Measurements from ENCODE around the gene DPP7. TPM values are rescaled to one million over a fixed set of nuclear protein-coding genes. Genes with fewer than 3 reads are reported as not detected.

DPP7 gene
- total RNA-seq: 153 TPM
- long read RNA-seq, transcript DPP7-201 (13 exons, 1,590 nt): major isoform, 282 of 456 reads
- long read RNA-seq, partial matches to known transcripts: 65 of 456 reads
- long read RNA-seq, other reads (novel, unspliced or antisense): 106 of 456 reads

DNA sequence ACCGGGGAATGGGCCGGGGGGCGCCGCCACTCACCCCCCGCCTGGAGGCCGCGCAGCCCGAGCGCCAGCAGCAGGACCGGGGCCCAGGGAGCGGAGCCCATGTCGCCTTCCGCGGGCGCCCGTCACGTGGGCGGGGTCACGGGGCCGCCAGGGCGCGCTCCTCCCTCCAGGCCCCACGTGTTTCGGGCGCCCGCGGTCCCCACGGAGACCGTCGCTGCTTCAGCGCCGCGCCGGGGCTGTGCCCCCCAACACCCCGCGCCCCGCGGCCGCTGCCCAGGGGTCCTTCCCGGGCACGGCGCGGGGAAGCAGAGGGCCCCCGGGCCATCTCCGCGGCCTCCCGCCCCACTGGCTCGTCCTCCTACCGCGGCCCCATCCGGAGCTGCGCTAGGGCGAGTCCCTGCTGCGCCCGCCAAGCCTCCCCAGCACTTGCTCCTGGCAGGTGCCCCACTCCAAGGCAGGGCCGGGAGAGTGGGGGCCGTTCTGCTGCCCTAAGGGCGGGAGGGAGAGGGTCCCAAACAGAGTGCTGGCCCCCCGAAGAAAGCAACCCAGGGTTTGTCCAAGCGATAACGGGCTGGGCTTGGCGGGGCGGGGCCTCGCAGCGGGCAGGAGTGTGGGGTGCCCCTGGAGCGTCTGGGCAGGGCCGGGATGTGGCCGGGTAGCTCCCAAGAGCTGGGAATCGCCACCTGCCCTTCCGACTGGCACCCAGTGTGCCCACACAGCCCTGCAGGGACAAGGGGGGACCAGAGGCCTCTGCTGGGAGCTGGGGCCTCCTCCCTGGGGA, at the start of gene DPP7:
Gene DPP7, minus strand, starts transcription at position 121 of the 781 bp plus-strand sequence. Its CDS starts 20 bp downstream, at position 101.
- DNase-seq (peak; percentile 89), ATAC-seq (ENCODE audit: poor library complexity) (peak; percentile 88)
- intact Hi-C loops (cut with DNase I): no loop called here

DNA sequence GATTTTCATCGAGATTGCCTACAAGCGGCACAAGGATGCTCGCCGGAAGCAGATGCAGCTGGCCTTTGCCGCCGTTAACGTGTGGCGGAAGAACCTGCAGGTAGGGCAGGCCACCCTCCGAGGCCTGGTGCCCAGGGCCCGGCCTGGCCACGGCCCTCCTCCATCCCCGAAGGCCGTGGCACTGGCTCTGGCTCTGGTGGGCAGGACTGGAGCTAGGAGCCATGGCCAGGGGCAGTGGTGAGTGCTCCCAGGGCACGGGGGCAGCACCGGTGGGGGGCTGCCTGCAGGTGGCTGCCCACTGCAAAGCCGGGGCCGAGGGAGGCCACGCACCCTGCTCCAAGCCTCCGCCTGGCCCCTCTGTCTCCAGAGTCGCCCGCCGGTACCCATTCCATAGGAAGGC, 49.3 kb upstream of the DPP7 start:
- ATAC-seq (ENCODE audit: poor library complexity) (no peak), DNase-seq (no peak)
- intact Hi-C loops (cut with DNase I): no loop called here

DNA sequence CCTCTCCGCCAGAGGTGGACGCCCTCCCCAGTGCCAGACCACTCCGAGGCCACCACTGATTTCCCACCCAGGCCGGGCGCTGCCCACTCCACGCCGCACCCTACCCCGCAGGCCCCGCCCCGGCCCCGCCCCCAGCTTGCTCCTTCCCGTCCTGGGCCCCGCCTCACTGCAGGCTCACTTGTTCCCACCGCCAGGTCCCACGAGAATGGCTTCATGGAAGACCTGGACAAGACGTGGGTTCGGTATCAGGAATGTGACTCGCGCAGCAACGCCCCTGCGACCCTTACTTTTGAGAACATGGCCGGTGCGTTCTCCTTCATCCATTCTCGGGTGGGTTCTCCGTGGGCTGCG, 48.8 kb upstream of the DPP7 start:
- DNase-seq: no peak
- peak; percentile 41 for ATAC-seq (ENCODE audit: poor library complexity)
- intact Hi-C loops (cut with DNase I): no loop called here

DNA sequence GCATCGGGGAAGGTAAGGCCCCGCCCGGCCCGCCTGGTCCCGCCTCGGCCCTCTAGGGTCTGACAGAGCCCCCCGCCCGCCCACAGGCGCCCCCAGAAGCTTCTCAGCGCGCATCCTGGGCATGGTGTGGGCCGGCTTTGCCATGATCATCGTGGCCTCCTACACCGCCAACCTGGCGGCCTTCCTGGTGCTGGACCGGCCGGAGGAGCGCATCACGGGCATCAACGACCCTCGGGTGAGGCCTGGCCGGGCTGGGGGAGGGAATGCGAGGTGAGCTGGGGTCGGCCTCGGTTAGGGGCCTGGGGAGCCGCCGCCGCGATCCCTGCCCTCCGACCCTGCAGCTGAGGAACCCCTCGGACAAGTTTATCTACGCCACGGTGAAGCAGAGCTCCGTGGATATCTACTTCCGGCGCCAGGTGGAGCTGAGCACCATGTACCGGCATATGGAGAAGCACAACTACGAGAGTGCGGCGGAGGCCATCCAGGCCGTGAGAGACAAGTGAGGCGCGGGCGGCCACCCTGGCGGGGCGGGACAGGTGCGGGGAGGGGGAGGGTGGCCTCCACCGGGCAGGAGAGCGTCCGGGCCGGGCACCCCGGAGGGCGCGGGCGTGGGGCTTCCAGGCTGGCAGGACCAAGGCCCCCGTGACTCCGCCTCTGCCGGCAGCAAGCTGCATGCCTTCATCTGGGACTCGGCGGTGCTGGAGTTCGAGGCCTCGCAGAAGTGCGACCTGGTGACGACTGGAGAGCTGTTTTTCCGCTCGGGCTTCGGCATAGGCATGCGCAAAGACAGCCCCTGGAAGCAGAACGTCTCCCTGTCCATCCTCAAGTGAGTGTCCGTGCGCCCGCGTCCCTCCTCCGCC, 48.2 kb upstream of the DPP7 start:
- intact Hi-C loops (cut with DNase I): no loop called here
- ATAC-seq (ENCODE audit: poor library complexity): peak; percentile 75
- no peak for DNase-seq

DNA sequence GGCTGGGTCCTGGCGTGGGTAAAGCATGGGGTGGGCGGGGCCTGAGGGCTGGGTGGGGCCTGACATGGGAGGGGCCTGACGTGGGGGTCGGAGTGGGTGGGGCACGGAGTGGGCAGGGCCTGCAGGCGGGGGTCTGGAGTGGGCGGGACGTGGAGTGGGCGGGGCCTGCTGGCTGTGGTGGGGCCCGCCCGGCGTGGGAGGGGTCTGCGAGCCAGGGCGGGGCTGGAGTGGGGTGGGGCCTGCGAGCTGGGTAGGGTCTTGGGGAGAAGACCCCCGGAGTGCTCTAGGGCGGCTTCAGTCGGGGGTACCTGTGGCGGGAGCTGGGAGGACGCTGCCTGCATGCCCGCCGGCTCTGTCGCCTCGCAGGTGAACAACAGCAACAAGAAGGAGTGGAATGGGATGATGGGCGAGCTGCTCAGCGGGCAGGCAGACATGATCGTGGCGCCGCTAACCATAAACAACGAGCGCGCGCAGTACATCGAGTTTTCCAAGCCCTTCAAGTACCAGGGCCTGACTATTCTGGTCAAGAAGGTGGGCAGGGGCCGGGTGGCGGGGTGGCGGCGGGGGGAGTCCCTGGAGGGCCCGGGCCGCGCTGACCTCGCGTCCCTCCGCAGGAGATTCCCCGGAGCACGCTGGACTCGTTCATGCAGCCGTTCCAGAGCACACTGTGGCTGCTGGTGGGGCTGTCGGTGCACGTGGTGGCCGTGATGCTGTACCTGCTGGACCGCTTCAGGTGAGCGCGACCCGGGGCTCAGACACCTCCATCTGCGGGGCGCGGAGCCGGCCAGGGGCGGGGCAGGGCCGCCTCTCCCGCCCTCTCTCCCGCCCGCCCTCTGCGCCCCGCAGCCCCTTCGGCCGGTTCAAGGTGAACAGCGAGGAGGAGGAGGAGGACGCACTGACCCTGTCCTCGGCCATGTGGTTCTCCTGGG, 47.3 kb upstream of the DPP7 start:
- DNase-seq (no peak), ATAC-seq (ENCODE audit: poor library complexity) (no peak)
- intact Hi-C loops (cut with DNase I): no loop called here

DNA sequence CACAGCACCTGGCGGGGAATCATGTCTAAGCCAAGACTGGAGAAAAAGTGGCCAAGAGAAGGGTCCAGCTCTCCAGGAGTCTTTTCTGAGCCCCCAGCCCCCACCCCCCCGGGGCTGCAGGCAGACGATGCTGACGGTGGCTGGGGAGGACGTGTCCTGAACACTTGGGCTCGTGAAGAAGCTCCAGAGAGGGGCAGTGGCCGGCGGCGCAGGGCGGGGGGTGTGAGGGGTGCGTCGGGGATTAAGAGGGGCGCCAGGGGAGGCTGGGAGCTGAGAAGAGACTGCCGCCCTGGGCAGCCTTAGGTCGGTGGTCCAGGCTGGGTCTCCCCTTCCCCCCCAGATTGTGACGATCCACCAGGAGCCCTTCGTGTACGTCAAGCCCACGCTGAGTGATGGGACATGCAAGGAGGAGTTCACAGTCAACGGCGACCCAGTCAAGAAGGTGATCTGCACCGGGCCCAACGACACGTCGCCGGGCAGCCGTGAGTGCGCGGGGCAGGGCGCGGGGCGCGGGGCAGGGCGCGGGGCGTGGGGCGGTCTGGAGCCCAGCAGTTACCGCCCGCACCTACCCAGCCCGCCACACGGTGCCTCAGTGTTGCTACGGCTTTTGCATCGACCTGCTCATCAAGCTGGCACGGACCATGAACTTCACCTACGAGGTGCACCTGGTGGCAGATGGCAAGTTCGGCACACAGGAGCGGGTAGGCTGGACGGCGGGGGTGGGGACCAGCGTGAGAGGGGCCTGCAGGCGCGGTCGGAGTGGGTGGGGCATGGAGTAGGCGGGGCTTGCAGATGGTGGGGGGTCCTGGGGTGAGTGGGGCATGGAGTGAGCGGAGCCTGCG, 46.4 kb upstream of the DPP7 start:
- DNase-seq (no peak), ATAC-seq (ENCODE audit: poor library complexity) (no peak)
- intact Hi-C loops (cut with DNase I): no loop called here

DNA sequence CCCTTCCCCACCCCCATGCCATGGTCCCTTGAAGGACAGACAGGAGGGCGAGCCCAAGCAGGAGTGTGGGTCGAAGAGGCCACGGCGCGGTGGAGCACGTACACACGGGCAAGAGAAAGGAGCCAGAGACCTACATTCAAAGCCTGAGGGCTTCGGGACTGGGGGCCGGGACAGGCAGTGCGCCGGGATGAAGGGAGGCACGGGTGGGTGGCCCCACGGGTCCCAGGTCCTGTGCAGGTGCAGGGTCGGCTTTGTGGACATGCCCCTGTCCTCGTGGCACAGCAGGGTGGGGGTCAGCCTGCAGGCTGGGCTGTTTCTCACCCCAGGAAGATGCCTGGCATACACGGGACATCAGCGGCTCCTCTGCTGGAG, 45.5 kb upstream of the DPP7 start:
- ATAC-seq (ENCODE audit: poor library complexity) (no peak), DNase-seq (no peak)
- intact Hi-C loops (cut with DNase I): no loop called here

DNA sequence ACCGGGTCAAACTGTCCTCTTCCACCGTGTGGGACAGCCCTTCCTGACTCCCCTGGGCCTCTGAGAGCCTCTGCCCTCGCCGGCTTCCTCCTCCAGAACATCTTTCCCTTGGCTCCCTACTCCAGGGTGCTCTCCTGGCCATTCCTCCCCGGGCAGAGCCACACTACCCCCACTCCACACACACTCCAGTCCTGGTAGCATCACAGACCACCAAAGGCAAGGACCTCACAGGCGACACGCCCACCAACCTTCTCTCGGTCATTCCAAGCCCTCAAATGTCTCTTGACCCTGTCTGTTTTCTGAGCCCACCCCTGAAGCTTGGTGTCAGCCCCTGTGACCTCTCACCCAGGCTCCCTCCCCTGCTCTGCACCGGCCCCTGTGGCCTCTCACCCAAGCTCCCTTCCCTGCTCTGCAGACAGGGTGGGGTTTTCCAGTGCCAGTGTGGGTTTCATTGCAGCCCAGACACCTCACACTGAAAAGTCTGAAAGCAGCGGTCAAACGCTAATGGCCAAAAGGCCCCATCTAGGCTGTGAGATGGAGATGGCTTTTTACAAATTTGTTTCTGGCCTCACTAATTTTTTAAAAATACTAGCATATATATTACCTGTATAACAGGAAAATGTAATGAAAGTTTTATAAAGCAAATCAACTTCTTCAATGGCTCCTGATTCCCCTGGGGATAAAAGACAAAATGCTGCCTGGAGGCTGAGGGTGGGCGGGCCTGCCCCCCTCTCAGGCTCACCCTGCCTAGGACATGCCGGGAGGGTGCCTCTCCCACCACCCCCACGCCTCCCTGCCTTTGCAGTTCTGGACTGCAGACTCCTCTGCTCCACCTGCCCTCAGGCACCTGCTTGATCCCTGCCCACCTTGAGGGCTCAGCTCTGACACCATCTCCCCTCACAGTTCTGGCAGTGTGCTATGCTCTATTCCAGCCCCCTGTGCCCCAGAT, 44.8 kb upstream of the DPP7 start:
- no peak for DNase-seq
- no peak for ATAC-seq (ENCODE audit: poor library complexity)
- intact Hi-C loops (cut with DNase I): no loop called here

DNA sequence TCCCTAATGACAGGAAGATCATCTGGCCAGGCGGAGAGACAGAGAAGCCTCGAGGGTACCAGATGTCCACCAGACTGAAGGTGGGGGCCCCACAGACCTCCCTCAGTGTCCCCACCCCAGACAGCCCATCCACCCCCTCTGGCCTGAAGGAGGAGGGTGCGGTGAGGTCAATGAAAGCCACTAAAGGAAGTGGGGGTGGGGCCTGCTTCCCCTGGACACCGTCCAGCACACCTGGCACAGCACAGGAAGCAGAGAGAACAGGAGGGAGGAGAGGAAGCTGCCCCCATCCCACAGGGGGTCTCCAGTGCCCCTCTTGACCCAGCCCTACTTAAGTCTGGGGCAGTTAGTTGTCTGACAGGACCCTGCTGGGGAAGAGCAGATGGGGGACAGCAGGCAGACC, 44.1 kb upstream of the DPP7 start:
- intact Hi-C loops (cut with DNase I): no loop called here
- no peak for ATAC-seq (ENCODE audit: poor library complexity)
- no peak for DNase-seq

DNA sequence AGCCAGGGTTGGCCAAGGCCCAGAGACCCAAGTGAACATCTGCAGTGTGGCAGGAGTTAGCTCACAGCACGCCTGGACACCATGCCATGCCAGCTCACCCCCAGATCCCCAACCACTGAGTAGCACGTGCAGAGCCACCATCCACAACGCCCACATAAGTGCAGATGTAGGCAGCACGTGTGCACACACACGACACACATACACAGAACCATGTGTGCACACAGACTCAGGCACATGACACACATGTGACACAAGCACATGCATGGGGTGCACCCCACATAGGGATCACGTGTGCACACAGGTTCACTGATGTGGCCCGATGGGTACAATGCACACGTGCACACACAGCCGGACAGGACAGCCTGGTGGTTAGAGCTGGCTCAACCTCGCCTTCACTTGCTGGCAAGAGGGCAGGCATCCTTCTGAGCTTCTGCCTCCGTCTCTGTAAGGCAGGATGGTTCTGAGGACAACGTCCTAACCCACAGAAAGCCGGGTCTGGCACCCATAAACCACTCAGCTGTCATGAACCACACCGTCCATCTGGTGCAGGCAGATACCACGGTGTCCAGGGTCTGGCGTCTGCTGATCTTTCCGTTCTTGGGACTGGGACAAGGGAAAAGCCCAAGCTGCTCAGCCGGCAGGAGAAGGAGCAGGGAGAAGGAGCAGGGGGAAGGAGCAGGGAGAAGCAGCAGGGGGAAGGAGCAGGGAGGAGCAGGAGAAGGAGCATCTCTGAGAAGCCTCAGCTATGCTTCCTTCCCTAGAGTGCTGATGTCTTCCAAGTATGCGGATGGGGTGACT, 43.3 kb upstream of the DPP7 start:
- DNase-seq (no peak), ATAC-seq (ENCODE audit: poor library complexity) (no peak)
- intact Hi-C loops (cut with DNase I): no loop called here

DNA sequence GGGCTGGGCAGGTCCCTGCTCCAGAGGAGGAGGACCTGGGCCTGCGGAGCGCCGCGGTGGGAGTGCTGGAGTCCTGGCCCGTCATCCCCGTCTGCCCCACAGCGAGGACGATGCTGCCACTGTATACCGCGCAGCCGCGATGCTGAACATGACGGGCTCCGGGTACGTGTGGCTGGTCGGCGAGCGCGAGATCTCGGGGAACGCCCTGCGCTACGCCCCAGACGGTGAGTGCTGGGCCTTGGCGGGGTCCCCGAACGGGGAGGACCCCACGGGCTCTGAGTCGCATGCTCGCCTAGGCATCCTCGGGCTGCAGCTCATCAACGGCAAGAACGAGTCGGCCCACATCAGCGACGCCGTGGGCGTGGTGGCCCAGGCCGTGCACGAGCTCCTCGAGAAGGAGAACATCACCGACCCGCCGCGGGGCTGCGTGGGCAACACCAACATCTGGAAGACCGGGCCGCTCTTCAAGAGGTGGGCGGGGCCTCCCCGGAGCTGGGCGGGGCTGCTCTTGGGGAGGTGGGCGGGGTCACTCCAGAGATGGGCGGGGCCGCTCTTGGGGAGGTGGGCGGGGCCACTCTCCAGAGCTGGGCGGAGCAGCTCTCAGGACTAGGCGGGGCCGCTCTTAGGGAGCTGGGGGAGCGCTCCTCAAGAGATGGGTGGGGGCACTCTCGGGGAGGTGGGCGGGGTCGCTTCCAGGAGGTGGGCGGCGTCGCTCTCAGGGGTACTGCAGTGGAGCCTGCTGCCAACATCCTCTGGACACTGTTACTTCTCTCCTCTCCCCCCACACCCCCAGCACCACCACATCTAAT, 42.2 kb upstream of the DPP7 start:
- intact Hi-C loops (cut with DNase I): no loop called here
- ATAC-seq (ENCODE audit: poor library complexity): peak; percentile 52
- DNase-seq: no peak

DNA sequence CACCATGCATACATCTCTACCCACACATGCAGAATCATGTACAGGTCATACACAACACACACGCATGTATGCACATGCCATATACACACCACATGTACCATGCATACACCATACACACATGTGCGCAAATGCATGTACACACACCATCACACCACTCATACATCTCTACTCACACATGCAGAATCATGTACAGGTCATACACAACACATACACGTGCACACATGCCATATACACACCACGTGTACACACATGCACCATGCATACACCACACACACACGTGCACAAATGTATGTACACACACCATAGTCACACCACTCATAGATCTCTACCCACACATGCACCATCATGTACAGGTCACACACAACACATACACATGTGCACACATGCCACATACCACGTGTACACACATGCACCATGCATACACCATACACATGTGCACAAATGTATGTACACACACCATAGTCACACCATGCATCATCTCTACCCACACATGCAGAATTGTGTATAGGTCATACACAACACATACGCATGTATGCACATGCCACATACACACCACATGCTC, 38.4 kb upstream of the DPP7 start:
- ATAC-seq (ENCODE audit: poor library complexity): no peak
- no peak for DNase-seq
- intact Hi-C loops (cut with DNase I): no loop called here

DNA sequence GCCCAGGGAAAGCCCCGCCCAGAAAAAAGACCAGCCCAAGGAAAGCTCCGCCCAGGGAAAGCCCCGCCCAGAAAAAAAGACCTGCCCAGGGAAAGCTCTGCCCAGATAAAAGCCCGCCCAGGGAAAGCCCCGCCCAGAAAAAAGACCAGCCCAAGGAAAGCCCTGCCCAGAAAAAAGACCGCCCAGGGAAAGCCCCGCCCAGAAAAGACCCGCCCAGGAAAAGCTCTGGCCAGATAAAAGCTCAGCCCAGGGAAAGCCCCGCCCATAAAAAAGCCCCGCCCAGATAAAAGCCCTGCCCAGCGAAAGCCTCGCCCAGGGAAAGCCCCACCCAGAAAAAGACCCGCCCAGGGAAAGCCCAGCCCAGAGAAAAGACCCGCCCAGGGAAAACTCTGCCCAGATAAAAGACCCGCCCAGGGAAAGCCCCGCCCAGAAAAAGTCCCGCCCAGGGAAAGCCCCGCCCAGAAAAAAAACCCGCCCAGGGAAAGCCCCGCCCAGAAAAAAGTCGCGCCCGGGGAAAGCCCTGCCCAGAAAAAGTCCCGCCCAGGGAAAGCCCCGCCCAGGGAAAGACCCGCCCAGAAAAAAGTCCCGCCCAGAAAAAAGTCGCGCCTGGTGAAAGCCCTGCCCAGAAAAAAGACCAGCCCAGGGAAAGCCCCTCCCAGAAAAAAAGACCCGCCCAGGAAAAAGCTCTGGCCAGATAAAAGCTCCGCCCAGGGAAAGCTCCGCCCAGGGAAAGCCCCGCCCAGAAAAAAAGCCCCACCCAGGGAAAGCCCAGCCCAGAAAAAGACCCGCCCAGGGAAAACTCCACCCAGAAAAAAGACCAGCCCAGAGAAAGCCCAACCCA, 36.3 kb upstream of the DPP7 start:
- DNase-seq (no peak), ATAC-seq (ENCODE audit: poor library complexity) (peak; percentile 25)
- intact Hi-C loops (cut with DNase I): no loop called here

DNA sequence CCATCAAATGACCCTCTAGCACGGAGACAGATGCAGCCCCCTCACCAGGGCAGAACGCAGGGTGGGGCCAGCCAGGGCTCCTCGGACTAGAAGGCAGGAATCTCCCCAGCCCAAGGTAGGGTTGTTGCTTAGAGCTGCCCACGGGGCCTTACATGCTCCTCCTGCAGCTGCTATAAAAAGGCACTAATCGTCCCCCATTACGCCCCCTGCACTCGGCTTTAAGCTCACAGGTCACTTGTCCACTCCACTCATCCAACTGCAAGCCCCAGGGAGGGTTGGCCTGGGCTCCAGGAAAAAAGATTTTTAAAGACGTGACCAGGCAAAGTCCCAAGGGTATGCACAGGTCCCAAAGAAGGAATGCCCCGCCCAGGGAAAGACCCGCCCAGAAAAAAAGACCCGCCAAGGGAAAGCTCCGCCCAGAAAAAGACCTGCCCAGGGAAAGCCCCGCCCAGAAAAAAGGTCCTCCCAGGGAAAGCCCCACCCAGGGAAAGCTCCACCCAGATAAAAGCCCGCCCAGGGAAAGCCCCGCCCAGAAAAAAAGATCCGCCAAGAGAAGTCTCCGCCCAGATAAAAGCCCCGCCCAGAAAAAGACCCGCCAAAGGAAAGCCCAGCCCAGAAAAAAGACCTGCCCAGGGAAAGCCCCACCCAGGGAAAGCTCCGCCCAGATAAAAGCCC, 35.5 kb upstream of the DPP7 start:
- intact Hi-C loops (cut with DNase I): no loop called here
- no peak for ATAC-seq (ENCODE audit: poor library complexity)
- no peak for DNase-seq

Data from Right ventricle myocardium superior (tissue), 1 donor.